GM19372 (cell line): ENCODE measurements around the gene STAT6.

Source experiments
- ATAC-seq: cut with Tn5 transposase; IDR thresholded peaks from one replicate; pipeline ENCODE4 v1.9.1; 2021; ENCODE audit warnings: mild to moderate bottlenecking, low read depth, moderate library complexity; ENCODE audit not compliant: unreplicated experiment

The STAT6 gene

DNA sequence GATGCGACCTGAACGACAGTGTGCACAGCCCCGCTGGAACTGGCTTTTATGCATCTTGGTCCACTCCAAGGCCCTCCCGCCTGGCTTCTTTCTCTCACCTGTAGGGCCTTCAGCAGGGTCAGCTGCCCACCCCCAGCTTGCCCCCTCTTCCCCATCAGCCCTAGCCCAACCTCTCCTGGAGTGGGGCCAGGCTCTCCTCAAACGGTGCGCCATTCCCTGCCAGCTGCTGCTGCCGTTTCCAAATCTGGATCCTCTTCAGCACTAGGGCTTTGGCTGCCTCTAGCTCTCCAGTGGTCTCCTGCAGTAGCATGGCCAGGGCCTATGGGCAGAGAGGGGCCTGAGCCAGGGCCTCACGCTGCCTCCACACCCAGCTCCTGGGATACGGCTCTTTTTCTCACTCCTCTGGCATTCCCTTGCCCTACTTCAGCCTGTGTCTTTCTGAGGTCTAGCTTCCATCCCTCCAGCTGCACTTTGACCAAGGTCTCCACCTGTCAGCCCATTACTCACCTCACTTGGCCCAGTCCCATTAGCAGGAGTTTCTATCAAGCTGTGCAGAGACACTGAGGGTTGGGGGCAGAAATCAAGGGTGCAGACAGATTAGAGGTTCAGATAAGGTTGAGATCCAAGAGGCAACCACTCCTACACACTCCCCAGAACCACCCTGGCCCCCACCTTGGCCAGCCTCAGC, 5.0 kb downstream of the STAT6 start:
- ATAC-seq = no peak

DNA sequence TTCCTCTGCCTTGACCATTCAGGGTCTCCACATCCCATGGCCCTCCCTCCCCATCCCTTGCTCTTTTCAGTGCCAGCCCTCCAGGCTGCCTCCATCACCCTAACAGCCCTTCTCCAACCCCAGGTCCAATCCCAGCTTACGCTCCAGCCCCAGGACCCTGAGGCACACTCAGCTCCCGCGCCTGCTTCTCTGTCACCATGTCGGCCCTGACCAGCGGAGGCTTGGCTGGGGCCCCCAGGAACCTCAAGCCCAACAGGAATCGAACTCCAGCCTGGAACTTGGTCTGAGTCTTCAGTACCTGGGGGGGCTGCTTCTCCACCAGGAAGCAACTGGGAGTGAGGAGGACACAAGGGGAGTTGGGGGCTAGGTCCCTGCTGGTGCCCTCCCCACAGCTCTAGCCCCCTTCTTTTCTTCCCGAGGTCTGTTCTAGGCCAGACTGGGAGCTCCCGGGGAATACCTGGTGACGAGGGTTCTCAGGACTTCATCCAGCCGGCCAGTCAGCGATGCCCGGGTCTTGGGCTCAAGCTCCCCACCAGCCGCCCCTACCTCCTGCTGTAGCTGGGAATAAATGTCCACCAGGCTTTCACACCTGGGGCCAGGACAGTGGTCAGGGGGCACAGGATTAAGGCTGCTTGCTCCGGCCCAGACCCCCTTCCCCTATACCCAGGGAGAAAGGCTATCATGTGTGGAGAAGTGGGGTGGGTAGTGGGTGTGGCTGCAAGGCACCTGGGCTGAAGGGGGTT, 6.0 kb downstream of the STAT6 start:
- ATAC-seq = no peak

DNA sequence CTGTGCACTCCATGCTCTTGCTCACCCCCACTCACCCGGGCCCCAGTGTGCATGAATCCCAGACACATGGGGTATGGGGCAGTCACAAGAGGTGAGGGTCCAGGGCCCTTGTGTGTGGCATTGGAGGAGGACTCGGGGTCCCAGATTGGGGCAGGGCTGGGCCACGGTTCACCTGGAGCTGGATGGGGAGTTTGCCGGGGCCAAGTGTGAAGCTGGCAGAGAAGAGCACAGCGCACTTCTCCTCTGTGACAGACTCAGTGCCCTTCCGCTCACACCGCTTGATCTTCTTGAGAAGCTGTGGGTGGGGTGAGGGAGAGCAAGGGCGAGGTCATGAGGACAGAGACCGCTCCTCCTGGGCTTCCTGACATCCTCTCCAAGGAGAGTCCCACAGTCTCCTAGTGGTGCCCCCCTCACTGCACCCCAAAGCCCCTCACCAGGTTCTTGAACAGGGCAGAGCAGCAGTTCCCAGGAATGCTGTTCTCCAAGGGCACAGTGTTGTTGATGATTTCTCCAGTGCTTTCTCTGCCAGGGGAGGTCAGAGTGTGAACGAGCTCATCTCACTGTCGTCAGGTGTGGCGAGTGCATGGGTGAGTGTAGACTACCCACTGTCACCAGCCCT, 6.8 kb downstream of the STAT6 start:
- no peak for ATAC-seq

DNA sequence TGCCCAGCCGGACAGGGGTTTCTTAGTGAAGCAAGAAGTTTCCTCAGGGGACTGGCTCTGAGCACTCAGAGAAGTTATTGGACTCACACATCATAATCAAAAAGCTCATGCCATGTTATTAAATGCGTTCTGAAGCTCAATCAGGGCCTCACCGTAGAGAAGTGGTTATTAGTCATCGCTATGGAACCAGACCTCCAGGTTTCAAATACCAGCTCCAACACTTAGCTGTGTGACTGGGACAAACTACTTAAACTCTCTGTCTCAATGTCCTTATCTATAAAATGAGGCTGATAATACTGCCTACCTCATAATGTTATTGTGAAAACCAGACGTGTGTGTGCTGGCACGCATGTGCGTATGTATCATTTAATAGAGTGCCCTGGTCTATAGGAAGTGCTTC, 7.3 kb downstream of the STAT6 start:
- ATAC-seq = no peak

DNA sequence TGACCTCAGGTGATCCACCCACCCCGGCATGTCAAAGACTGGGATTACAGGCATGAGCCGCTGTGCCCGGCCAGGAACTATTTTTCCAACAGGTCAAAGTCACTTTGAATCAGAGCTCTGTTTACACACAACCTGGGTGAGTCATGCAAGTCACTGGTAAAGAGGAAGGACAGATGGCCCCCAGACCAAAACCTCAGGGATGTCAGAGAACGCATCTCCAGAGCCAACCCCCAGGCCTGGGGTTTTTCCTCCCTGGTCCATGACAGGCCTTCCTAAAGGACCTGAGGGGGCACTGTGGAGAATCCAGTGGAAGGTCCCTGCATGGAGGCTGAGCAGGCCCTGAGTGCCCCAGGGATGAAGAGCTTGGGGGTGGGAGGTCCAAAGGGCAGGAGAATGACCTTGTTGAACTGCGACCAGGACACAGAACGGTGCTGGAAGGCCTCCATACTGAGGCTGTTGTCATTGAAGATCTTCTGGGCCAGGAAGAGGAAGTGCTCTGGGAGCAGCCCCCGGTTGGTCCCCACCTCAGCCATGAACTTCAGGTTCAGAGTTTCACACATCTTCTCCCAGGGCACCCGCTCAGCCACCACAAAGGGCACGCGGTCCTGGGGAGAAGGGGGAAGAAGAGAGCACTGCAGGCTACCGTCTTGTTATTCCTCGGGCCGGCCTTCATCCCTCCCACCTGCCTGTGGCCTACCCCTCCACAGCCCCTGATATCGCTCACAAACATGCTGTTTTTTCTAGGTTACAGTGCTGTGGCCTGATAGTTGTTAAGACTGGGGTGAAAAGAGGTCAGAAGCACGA, 9.1 kb downstream of the STAT6 start:
- ATAC-seq = no peak

DNA sequence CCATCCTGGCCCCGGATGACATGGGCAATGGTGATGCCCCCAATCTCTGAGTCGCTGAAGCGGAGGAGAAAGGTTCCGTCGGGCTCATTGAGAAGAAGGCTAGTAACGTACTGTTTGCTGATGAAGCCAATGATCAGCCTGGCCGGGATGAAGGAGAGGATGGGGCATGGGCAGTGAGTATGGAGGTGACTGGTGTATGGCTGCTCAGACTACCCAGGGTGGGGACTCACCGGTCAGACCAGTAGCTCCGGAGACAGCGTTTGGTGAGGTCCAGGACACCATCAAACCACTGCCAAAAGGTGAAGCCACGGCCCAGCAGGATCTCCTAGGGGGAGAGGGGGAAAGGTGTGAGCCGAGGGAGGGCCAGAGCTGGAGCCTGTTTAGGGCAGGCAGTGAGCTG, 11.4 kb downstream of the STAT6 start:
- ATAC-seq = no peak

DNA sequence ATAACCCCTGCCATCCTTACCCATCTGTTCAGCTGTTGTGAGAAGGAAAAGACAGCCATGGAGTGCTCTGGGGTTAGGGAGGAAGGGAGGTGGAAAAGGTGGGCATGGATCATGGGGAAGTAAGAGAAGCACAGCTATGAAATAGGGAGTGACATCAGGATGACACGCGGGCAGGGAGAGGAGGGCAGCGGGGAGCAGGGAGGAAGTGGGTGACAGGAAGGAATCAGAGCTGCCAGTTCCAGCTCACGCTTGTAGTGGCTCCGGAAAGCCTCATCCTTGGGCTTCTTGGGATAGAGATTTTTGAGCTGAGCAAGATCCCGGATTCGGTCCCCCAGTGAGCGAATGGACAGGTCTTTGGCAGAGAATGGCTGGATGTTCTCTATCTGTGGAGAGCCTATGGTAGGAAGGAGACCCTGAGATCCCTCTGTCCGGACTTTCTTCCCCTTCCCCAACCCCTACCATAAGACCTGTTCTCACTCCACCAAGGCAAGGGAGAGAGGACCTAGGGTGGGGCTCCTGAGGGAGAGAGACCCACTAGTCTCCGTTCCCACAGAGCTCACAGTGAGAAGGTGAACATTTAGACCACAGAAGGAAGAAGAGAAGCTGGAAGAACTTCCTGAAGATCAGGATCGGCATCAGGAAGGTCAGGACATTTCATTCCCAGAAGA, 12.0 kb downstream of the STAT6 start:
- no peak for ATAC-seq

DNA sequence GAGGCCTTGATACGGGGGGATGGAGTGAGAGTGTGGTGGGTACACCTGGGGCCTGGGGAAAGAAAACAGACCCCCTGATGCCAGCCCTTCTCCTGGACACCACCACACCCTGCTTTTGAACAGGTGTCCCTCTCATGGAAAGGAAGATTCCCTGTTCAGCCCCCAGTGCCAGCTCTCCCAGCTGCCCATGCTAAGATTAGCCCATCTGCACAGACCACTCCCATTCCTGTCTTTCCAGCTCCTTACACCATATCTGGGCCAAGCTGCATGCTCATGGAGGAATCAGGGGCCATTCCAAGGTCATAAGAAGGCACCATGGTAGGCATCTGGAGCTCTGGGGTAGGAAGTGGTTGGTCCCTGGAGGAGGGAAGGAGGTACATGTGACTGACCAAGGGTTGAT, 12.6 kb downstream of the STAT6 start:
- no peak for ATAC-seq

DNA sequence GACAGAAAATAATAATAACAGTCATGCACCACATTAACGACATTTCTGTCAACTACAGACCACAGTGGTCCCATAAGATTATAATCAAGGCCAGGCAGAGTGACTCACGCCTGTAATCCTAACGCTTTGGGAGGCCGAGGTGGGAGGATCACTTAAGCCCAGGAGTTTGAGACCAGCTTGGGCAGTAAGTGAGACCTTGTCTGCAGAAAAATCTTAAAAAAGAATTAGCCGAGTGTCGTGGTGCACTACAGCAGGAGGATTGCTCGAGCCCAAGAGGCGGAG, 13.7 kb downstream of the STAT6 start:
- no peak for ATAC-seq

DNA sequence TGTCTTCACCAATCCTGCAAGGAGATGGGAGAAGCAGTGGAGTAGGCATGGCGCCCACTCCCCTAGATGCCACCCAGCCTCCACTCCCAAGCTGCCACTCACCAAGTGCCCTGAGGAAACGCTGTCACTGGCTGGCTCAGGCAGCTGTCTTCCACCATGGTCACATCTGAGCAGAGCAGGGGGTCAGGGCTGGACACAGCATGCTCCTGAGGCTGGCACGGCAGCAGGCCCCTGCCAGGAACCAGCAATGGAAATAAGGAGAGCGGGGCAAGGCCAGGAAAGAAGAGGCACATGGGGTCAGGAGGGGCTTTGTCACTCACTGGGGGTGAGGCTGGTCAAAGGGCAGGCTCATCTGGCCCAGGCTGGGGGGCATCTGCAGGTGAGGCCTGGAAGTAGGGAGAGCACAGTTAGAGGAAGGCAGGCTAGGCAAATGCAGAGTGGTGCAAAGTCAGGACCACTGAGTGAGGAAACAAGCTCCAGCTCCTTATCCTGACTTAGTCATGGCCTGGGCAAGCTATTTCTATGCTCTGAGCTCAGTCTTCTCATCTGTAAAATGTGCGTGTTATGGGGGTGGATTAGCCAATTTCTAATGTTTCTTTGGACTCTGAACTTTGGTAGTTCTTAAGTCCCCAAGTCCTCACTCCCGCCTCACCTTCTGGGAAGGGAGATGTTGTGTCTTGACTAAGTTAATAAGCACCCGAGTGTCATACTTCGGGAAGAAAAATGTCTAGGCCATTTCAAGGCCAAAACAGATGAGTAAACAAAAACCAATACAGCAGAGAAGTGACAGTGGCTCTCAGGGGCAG, 14.2 kb downstream of the STAT6 start:
- ATAC-seq = no peak

DNA sequence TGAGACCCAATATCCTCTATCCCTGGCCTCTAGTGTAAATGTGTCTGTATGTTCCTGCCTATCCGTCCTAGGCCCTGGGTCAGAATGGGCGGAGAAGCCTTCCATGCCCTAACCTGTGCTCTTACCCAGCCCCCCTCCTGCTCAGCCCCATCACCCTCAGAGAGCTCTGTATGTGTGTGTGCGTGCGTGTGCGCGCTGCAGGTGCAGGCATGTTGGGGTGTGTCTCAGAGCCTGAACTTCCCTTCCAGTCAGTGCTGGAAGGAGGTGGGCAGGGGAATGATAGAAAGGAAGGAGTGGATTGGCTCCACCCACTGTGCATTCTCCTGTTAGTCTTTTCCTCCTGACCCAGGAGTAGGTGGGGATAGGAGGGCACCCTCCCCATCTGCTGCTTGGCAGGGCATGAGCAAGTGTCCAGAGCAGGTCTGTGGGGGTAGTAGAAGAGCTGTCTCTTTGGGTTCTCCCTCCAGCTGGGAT, 15.0 kb downstream of the STAT6 start:
- ATAC-seq = no peak

DNA sequence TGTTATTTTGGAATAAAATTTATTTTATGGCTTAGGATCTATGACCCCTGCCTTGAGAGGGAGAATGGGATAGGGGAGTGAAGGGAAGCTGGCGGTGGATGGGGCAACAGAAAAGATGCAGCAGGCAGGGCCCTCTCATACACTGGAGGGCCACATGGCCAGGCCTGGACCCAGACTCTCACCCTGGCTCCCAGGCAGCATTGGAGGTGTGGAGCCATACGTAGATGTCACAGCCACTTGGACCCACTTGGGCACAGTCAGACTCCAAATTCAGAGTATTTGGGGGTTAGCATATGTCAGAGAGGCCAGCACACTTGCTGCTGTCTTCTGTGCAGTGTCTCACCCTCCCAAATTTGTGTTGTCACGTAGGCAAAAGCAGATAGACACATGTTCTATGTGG, 15.7 kb downstream of the STAT6 start:
- no peak for ATAC-seq

DNA sequence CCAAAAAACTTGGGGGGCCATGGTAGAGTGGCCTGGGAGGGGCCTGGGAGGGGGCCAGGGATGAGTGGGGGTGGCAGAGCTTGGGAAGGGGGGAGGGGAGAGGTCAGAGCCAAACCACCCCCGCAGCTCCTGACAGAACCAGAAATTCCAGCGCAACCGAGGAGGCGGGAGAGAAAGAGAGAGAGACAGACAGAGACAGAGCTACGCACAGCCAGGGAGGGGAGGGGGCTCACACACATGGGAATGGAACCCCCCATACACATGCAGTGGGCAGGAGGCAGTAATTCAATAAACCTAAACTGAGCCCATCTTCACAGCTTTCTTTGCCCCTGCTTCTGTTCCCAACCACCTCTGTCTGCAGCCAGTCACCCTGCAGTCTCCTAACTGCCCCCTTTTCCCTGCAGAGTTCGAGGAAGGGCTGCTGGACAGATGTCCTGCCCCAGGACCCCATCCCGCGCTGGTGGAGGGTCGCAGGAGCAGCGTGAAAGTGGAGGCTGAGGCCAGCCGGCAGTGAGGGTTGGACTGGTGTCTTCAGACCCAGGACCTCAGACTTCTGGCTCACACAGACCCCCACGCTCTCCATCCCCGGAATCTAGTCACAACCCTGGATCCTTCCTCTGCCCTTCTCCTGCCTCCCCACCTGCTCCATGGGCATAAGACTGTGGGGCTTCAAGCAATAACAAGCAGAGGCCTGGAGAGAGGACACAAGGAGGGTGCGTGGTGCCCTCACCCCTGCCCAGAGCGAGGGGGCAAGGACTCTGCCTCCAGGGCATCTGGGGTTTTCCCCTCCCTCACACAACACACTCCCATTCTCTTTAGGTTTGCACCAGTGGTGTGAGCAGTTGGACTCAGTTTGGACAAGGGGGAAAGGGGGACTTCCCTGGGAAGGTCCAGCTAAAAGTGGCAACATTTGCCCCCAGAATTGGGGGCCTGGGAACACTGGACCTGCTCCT, 16.7 kb downstream of the STAT6 start:
- ATAC-seq = no peak

DNA sequence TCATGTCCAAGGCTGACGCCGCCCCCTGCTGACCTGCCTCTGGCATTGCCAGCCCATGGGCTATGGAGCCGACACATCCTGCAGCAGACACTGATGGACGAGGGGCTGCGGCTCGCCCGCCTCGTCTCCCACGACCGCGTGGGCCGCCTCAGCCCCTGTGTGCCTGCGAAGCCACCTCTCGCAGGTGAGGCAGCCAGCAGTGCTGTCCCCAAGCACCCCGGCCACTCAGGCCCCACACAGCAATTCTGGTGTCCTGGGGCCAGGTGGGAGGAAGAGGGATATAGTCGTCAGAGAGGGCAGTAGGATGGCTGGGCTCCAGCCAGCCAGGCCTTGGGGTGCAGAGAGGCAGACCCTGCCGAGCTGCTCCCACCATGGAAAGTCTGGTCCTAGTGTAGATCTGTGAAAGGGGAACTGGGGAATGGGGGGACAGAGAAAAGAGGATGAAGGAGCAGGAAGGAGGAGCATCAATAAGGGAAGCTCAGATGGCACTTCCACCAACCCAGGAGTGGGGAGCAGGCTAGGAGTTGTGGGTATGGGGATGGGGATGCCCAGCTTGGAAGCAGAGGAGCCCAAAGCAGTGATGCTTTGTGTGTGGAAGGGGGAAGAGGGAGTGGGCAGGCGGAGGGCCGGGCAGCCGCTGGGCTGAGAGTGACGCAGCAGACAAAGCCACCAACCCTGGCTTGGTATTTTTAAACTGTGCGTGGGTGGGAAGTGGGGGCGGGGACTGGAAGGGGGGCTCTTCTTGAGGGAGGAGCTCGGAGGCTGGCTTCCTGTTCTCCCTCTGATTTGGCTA, 17.6 kb downstream of the STAT6 start:
- peak; percentile 37 for ATAC-seq

DNA sequence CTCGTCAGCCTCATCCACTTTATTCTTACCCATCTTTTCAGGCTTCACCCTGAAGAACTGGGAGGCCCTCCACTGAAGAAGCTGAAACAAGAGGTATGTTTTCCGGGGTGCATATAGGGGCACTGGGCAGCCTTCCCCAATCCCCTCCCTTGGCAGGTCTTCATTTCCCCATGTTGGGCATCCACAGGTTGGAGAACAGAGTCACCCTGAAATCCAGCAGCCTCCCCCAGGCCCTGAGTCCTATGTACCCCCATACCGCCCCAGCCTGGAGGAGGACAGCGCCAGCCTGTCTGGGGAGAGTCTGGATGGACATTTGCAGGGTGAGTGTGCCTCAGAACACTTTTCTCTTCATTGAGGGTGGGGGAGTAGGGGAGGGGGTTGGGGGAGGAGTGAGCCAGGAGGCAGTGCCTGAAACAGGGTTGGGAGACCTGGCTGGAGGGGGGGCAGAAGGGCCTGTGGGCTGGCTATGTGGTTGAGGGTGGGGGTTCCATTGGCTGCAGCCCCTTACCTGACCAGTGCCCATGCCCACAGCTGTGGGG, 18.2 kb downstream of the STAT6 start:
- ATAC-seq = no peak

DNA sequence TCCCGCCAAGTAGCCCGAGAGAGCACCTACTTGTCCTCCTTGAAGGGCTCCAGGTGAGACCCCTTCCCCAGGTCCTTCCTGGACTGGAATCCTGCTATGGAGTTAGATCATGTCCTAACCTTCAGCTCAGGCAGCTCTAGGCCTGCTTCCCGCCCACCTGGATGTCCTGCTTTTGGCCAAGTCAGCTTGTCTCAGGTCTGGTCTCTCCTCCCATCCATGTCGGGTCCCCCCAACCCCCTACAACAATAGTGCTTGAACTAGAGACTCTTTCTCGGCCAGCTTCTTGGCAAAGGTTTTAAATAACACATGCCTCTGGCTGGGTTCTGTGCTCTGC, 18.7 kb downstream of the STAT6 start:
- ATAC-seq = no peak

DNA sequence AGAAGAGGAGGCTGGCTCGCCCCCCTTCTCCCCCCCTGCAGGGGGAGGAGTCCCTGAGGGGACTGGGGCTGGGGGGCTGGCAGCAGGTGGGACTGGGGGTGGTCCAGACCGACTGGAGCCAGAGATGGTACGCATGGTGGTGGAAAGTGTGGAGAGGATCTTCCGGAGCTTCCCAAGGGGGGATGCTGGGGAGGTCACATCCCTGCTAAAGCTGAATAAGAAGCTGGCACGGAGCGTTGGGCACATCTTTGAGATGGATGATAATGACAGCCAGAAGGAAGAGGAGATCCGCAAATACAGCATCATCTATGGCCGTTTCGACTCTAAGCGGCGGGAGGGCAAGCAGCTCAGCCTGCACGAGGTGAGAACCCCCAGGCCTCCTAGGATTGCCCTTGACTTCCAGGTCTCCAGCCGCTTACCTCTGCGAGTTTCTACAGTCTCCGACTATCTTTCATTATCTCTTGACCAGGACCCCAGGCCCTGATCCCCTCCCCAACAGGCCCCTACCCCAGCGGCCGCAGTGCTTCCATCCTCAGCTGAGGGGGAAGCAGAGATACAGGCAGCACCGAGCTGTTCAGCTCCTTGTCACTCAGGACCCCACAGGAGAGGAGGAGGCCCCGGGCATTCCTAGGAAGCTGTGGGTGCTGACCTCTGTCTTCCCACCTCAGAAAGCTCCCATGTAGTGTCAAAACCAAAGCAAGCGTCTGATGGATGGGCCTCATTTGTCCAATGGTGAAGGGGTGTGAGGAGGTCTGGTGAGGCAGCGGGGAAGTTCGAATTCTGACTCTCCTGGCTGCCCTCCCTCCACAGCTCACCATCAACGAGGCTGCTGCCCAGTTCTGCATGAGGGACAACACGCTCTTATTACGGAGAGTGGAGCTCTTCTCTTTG, 19.3 kb downstream of the STAT6 start:
- ATAC-seq = no peak
